IMR-90 (cell line): ENCODE results near the gene TOX3. TPM values are rescaled to one million over a fixed set of nuclear protein-coding genes. Genes with fewer than 3 reads are reported as not detected.

Source experiments
- ATAC-seq: fragments of 200-7000 bp; cut with Tn5 transposase; 2 replicates; pipeline ENCODE4 v1.9.1; 2020; ENCODE audit warnings: low read depth, mild to moderate bottlenecking, moderate library complexity
- BruUV-seq: library from RNA; stranded (reverse); fragments of 400-500 nt; replicated peaks from 2 replicates; lab custom pipeline; 2021; lab: Mats Ljungman, UMichigan
- CTCF ChIA-PET: fragments of 300-600 bp; formaldehyde crosslinking; extraction: SDS; loops from one replicate; lab custom pipeline; 2021; ENCODE audit warnings: antibody characterized with exemption; lab: Yijun Ruan, JAX
- POLR2A ChIA-PET: fragments of 300-600 bp; sonication (Branson Sonifier 250); formaldehyde crosslinking; loops from one replicate; lab custom pipeline; 2022; ENCODE audit warnings: antibody characterized with exemption; ENCODE audit not compliant: unreplicated experiment; lab: Charles Lee
- DNase-seq: peaks from one replicate; pipeline ENCODE4 v3.0.0; 2013
- H2AFZ ChIP-seq: replicated peaks from 2 replicates; pipeline ENCODE3; 2013; ENCODE audit warnings: low read length, mild to moderate bottlenecking; ENCODE audit not compliant: poor library complexity
- H2AK5ac ChIP-seq: 2 replicates; pipeline ENCODE4 v1.6.1; 2013; ENCODE audit warnings: low read depth, low read length, inconsistent platforms
- H2AK9ac ChIP-seq: replicated peaks from 2 replicates; pipeline ENCODE3; 2013; ENCODE audit warnings: mild to moderate bottlenecking, low read depth, low read length, moderate library complexity; ENCODE audit not compliant: poor library complexity
- H2BK120ac ChIP-seq: 2 replicates; pipeline ENCODE4 v1.6.1; 2013; ENCODE audit warnings: low read depth, low read length, inconsistent platforms
- H2BK15ac ChIP-seq: 3 replicates; pipeline ENCODE4 v1.6.1; 2013; ENCODE audit warnings: low read depth, low read length, inconsistent platforms
- H2BK20ac ChIP-seq: 2 replicates; pipeline ENCODE4 v1.6.1; 2013; ENCODE audit warnings: low read depth, mild to moderate bottlenecking, inconsistent platforms, low read length, moderate library complexity
- H2BK5ac ChIP-seq: 2 replicates; pipeline ENCODE4 v1.6.1; 2013; ENCODE audit warnings: mild to moderate bottlenecking, low read depth, low read length, inconsistent platforms; ENCODE audit not compliant: poor library complexity, severe bottlenecking
- H3K14ac ChIP-seq: replicated peaks from 2 replicates; pipeline ENCODE4 v1.6.1; 2013; ENCODE audit warnings: low read depth, low read length, inconsistent platforms
- H3K18ac ChIP-seq: 2 replicates; pipeline ENCODE4 v1.6.1; 2013; ENCODE audit warnings: low read depth, low read length, control low read depth
- H3K23ac ChIP-seq: 2 replicates; pipeline ENCODE4 v1.6.1; 2013; ENCODE audit warnings: low read depth, low read length, inconsistent platforms
- H3K27ac ChIP-seq: 2 replicates; pipeline ENCODE4 v1.5.1; 2013; ENCODE audit warnings: mild to moderate bottlenecking, control low read depth, low read length; ENCODE audit not compliant: insufficient read depth
- H3K27me3 ChIP-seq: 2 replicates; pipeline ENCODE4 v1.6.1; 2013; ENCODE audit warnings: low read length; ENCODE audit not compliant: control insufficient read depth, insufficient read depth
- H3K36me3 ChIP-seq: 2 replicates; pipeline ENCODE4 v1.6.1; 2013; ENCODE audit warnings: low read length, mixed read lengths; ENCODE audit not compliant: control insufficient read depth, insufficient read depth
- H3K4ac ChIP-seq: 2 replicates; pipeline ENCODE4 v1.6.1; 2013; ENCODE audit warnings: low read depth, low read length, inconsistent platforms
- H3K4me1 ChIP-seq: 2 replicates; pipeline ENCODE4 v1.6.1; 2013; ENCODE audit warnings: low read length, mixed read lengths; ENCODE audit not compliant: control insufficient read depth, insufficient read depth
- H3K4me2 ChIP-seq: 2 replicates; pipeline ENCODE4 v1.6.1; 2013; ENCODE audit warnings: low read depth, mild to moderate bottlenecking, control low read depth, low read length, moderate library complexity
- H3K4me3 ChIP-seq: 2 replicates; pipeline ENCODE4 v1.5.1; 2013; ENCODE audit warnings: low read depth, mild to moderate bottlenecking, control low read depth, low read length, moderate library complexity; ENCODE audit not compliant: insufficient read depth
- H3K56ac ChIP-seq: 2 replicates; pipeline ENCODE4 v1.6.1; 2013; ENCODE audit warnings: low read length, inconsistent platforms; ENCODE audit not compliant: insufficient read depth; ENCODE audit errors: extremely low read depth
- H3K79me1 ChIP-seq, 2 experiments: 2 replicates each; pipeline ENCODE4 v1.6.1; 2013; ENCODE audit warnings: low read length in 2 of 2, inconsistent platforms in 1 of 2, low read depth in 1 of 2
- H3K9ac ChIP-seq: 2 replicates; pipeline ENCODE4 v1.6.1; 2013; ENCODE audit warnings: low read depth, low read length, control low read depth
- H3K9me1 ChIP-seq: 2 replicates; pipeline ENCODE4 v1.6.1; 2013; ENCODE audit warnings: low read length, inconsistent platforms; ENCODE audit not compliant: insufficient read depth
- H3K9me3 ChIP-seq: 2 replicates; pipeline ENCODE4 v1.6.1; 2013; ENCODE audit warnings: low read length; ENCODE audit not compliant: control insufficient read depth, insufficient read depth
- H4K20me1 ChIP-seq: 2 replicates; pipeline ENCODE4 v1.6.1; 2013; ENCODE audit warnings: low read length, inconsistent platforms; ENCODE audit not compliant: insufficient read depth
- H4K5ac ChIP-seq: 2 replicates; pipeline ENCODE4 v1.6.1; 2013; ENCODE audit warnings: mild to moderate bottlenecking, low read depth, low read length, control low read depth
- H4K8ac ChIP-seq, 2 experiments: 2 replicates each; pipeline ENCODE4 v1.6.1; 2013; ENCODE audit warnings: low read depth in 2 of 2, low read length in 2 of 2, control low read depth in 1 of 2, inconsistent platforms in 1 of 2
- H4K91ac ChIP-seq: 2 replicates; pipeline ENCODE4 v1.6.1; 2013; ENCODE audit warnings: low read depth, low read length, inconsistent platforms; ENCODE audit not compliant: insufficient read depth
- BHLHE40 ChIP-seq: fragments of 150-350 bp; IDR thresholded peaks from 2 replicates; pipeline ENCODE4 v1.6.1; 2016; ENCODE audit warnings: mild to moderate bottlenecking, low read depth, low read length
- CEBPB ChIP-seq: IDR thresholded peaks from 2 replicates; pipeline ENCODE4 v1.6.1; 2012; ENCODE audit warnings: low read depth, low read length, improper control_type of control experiment
- CHD1 ChIP-seq: IDR thresholded peaks from 2 replicates; pipeline ENCODE4 v1.6.1; 2012; ENCODE audit warnings: low read depth, low read length, improper control_type of control experiment
- CTCF ChIP-seq: conservative IDR thresholded peaks from 2 replicates; pipeline ENCODE4 v1.5.1; 2012; ENCODE audit warnings: mild to moderate bottlenecking, low read depth, low read length, improper control_type of control experiment
- FOS ChIP-seq: fragments of 150-350 bp; IDR thresholded peaks from 2 replicates; pipeline ENCODE4 v1.6.1; 2016; ENCODE audit warnings: low read depth, low read length
- MAFK ChIP-seq: IDR thresholded peaks from 2 replicates; pipeline ENCODE4 v1.6.1; 2012; ENCODE audit warnings: low read depth, low read length, improper control_type of control experiment
- MAZ ChIP-seq: IDR thresholded peaks from 2 replicates; pipeline ENCODE4 v1.6.1; 2012; ENCODE audit warnings: low read depth, mild to moderate bottlenecking, low read length, improper control_type of control experiment, moderate library complexity, borderline replicate concordance
- MXI1 ChIP-seq: IDR thresholded peaks from 2 replicates; pipeline ENCODE4 v1.6.1; 2012; ENCODE audit warnings: low read depth, mild to moderate bottlenecking, low read length, moderate library complexity, borderline replicate concordance
- NFE2L2 ChIP-seq: fragments of 150-350 bp; IDR thresholded peaks from 2 replicates; pipeline ENCODE4 v1.6.1; 2016; ENCODE audit warnings: low read depth, mild to moderate bottlenecking, low read length
- POLR2A ChIP-seq: IDR thresholded peaks from 2 replicates; pipeline ENCODE4 v1.6.1; 2012; ENCODE audit warnings: mild to moderate bottlenecking, low read depth, low read length
- RAD21 ChIP-seq: IDR thresholded peaks from 2 replicates; pipeline ENCODE4 v1.6.1; 2012; ENCODE audit warnings: low read length, improper control_type of control experiment
- RCOR1 ChIP-seq: IDR thresholded peaks from 2 replicates; pipeline ENCODE4 v1.6.1; 2012; ENCODE audit warnings: mild to moderate bottlenecking, low read length, improper control_type of control experiment; ENCODE audit not compliant: insufficient replicate concordance
- RFX5 ChIP-seq: IDR thresholded peaks from 2 replicates; pipeline ENCODE4 v1.8.0; 2012; ENCODE audit warnings: low read depth, mild to moderate bottlenecking, low read length, moderate library complexity
- SMC3 ChIP-seq: fragments of 150-350 bp; IDR thresholded peaks from 2 replicates; pipeline ENCODE4 v1.6.1; 2016; ENCODE audit warnings: low read depth, mild to moderate bottlenecking, antibody characterized with exemption, low read length, moderate library complexity
- USF2 ChIP-seq: fragments of 150-350 bp; IDR thresholded peaks from 2 replicates; pipeline ENCODE4 v1.6.1; 2017; ENCODE audit warnings: mild to moderate bottlenecking, antibody characterized with exemption, low read length, low read depth
- WGBS, 2 experiments: methylation state at CpG; one replicate each; pipeline versions ENCODE4 v1.1.5 to v1.1.7; 2013; ENCODE audit warnings: missing lambda C conversion rate in 2 of 2; ENCODE audit not compliant: insufficient read length in 1 of 2; ENCODE audit errors: extremely low coverage in 2 of 2; 5-methylcytosine and 5-hydroxymethylcytosine counted together
- dilution Hi-C: fragments of 300-500 bp; cut with HindIII; formaldehyde crosslinking; loops from one replicate; pipeline ENCODE4 v1.14.3; 2018; ENCODE audit warnings: low sequenced_read_pairs; ENCODE audit not compliant: unreplicated experiment
- in situ Hi-C: fragments of 300-500 bp; cut with MboI; formaldehyde crosslinking; loops from 3 replicates; pipeline ENCODE4 v1.14.3; 2019; ENCODE audit warnings: low sequenced_read_pairs, inconsistent platforms, mixed read lengths
- intact Hi-C: fragments of 100-400 bp; cut with micrococcal nuclease; formaldehyde crosslinking; loops from 2 replicates; pipeline ENCODE4 v1.10.0; 2022
- polyA plus RNA-seq, 3 experiments: library from polyadenylated mRNA; depleted of rRNA; stranded (reverse); fragments of >200 nt; gene quantifications; 2 replicates each; pipeline ENCODE4 v1.2.3, GENCODE V29; 2012; ENCODE audit warnings: low replicate concordance in 1 of 3
- total RNA-seq: library from RNA; depleted of rRNA; stranded (reverse); fragments of >200 nt; gene quantifications from 2 replicates; pipeline ENCODE4 v1.2.3, GENCODE V29; 2012

Gene TOX3
- total and polyA plus RNA-seq, 2 of the 4 experiments (the other 2 are of a cell fraction): not detected

GRCh38 chr16:52473096-52473495 is 73.8 kb downstream of the TOX3 start:
- intact Hi-C loops (no loop called here), in situ Hi-C loops (no loop called here), dilution Hi-C loops (no loop called here)
- no peak overlapping the region for H3K18ac ChIP-seq
- ATAC-seq: no peak
- BruUV-seq: no TSS peak
- H3K4me2 ChIP-seq: no peak overlapping the region
- H3K79me1 ChIP-seq: no peaks in the 10 kb centered on the region
- no peak for DNase-seq
- H3K4me3 ChIP-seq: no peak overlapping the region
- H3K9me1 ChIP-seq: no peaks in the 10 kb centered on the region
- H2BK20ac ChIP-seq: no peak overlapping the region
- H4K8ac ChIP-seq: no peak overlapping the region
- no peak overlapping the region for H2BK120ac ChIP-seq
- no peaks in the 10 kb centered on the region for H3K27me3 ChIP-seq
- WGBS, 2 experiments: no CpG with 5 or more reads among the region's 5 CpGs
- no peak overlapping the region for H4K91ac ChIP-seq
- H4K5ac ChIP-seq: no peak overlapping the region
- H3K23ac ChIP-seq: no peak overlapping the region
- H2BK15ac ChIP-seq: no peak overlapping the region
- H3K27ac ChIP-seq: no peak overlapping the region
- H4K20me1 ChIP-seq: no peaks in the 10 kb centered on the region
- TF ChIP-seq MAZ (no peak), MAFK (no peak), FOS (no peak), BHLHE40 (no peak), CTCF (no peak), USF2 (no peak), RAD21 (no peak), SMC3 (no peak), POLR2A (no peak), RCOR1 (no peak), CEBPB (no peak), RFX5 (no peak), NFE2L2 (no peak), CHD1 (no peak), MXI1 (no peak)
- H2AFZ ChIP-seq: no peak overlapping the region
- no peak overlapping the region for H3K9ac ChIP-seq
- no peak overlapping the region for H3K14ac ChIP-seq
- H3K9me3 ChIP-seq: peaks cover 2% of the 10 kb centered on the region
- H3K36me3 ChIP-seq: no peaks in the 10 kb centered on the region
- H3K4me1 ChIP-seq: no peaks in the 10 kb centered on the region
- CTCF ChIA-PET: no interaction called here
- no peak overlapping the region for H3K4ac ChIP-seq
- H3K56ac ChIP-seq: no peak overlapping the region
- no peak overlapping the region for H2BK5ac ChIP-seq
- H2AK9ac ChIP-seq: no peak overlapping the region
- POLR2A ChIA-PET: no interaction called here
- H2AK5ac ChIP-seq: no peak overlapping the region
